ENCODE data around the gene CLCN3.

CLCN3 gene

DNA sequence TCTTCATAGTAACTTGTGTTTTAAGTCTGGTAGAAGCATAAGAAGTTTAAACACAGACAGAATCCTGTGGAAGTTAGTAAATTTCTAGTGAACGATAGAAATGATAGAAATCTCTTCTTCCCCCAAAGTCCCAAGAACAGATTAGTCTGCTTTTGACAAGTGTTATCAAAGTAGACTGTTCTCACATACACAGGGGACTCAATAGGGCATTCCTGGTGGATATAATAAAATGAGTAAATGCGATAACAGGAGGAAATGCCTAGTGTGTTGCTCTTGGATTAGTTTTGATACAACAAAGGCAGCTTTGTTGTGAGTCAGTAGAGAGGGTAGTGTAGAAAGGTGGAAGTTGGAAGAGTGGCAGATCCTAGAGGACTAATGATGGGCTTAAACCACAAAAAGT, 43.5 kb downstream of the CLCN3 start:
- H3K79me2 ChIP-seq (ENCODE audit: low read length) = peaks cover 18% of the 10 kb centered on the region
- no peak for DNase-seq
- H2AFZ ChIP-seq (ENCODE audit: low read length) = no peak overlapping the region
- no peak overlapping the region for H3K27ac ChIP-seq (ENCODE audit: low read length)
- no peaks in the 10 kb centered on the region for H3K9me2 ChIP-seq (replicated peaks; ENCODE audit: insufficient read depth, low read length)
- no peaks in the 10 kb centered on the region for H4K20me1 ChIP-seq (ENCODE audit: insufficient read depth, low read length)
- no peaks in the 10 kb centered on the region for H3F3A ChIP-seq (ENCODE audit: insufficient read depth, low read length)
- H3K4me3 ChIP-seq (ENCODE audit: low read length) = no peak overlapping the region
- no peaks in the 10 kb centered on the region for H3K27me3 ChIP-seq (replicated peaks; ENCODE audit: insufficient read depth, low read length)
- TF ChIP-seq EZH2 (optimal IDR thresholded peaks at IDR 0.05; ENCODE audit: low read depth, low read length) = no peak
- TF ChIP-seq, protein P1, sequence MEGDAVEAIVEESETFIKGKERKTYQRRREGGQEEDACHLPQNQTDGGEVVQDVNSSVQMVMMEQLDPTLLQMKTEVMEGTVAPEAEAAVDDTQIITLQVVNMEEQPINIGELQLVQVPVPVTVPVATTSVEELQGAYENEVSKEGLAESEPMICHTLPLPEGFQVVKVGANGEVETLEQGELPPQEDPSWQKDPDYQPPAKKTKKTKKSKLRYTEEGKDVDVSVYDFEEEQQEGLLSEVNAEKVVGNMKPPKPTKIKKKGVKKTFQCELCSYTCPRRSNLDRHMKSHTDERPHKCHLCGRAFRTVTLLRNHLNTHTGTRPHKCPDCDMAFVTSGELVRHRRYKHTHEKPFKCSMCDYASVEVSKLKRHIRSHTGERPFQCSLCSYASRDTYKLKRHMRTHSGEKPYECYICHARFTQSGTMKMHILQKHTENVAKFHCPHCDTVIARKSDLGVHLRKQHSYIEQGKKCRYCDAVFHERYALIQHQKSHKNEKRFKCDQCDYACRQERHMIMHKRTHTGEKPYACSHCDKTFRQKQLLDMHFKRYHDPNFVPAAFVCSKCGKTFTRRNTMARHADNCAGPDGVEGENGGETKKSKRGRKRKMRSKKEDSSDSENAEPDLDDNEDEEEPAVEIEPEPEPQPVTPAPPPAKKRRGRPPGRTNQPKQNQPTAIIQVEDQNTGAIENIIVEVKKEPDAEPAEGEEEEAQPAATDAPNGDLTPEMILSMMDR (IDR thresholded peaks at IDR 0.05; ENCODE audit: low read length) = no peak
- no peak for TF ChIP-seq EZH2phosphoT487 (IDR thresholded peaks at IDR 0.05; ENCODE audit: low read length)
- no peaks in the 10 kb centered on the region for H3K4me1 ChIP-seq (ENCODE audit: low read length)
- H3K9me3 ChIP-seq (replicated peaks; ENCODE audit: insufficient read depth, low read length) = no peaks in the 10 kb centered on the region
- no peaks in the 10 kb centered on the region for H3K36me3 ChIP-seq (replicated peaks; ENCODE audit: insufficient read depth, low read length)
- H3K4me2 ChIP-seq (ENCODE audit: low read depth, low read length) = no peak overlapping the region
- H3K9ac ChIP-seq (ENCODE audit: low read length) = no peak overlapping the region

DNA sequence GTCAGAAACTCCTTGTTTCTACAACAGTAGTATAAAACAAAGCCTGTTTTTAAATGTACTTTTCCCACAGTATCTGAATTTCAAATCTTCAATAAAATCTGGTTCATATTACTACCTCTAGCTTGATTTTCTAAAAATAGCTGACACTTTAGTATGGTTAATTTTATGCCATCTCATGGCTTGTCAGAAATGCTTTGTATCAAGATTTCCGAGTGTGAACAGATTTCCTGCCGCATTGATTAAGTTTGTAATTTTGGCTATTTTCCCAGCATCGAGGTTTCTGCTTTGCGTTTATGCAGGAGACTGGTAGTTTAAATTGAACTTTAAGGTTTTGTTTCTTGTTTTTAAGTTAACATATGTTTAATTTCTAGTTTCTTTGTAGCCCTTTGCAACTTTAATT, 44.2 kb downstream of the CLCN3 start:
- Histone ChIP-seq H2AFZ (ENCODE audit: low read length) (no peak overlapping the region), H3K9ac (ENCODE audit: low read length) (no peak overlapping the region), H3K4me2 (ENCODE audit: low read depth, low read length) (no peak overlapping the region), H3K27me3 (replicated peaks; ENCODE audit: insufficient read depth, low read length) (no peaks in the 10 kb centered on the region), H3F3A (ENCODE audit: insufficient read depth, low read length) (no peaks in the 10 kb centered on the region), H3K27ac (ENCODE audit: low read length) (no peak overlapping the region), H3K4me1 (ENCODE audit: low read length) (no peaks in the 10 kb centered on the region), H3K9me2 (replicated peaks; ENCODE audit: insufficient read depth, low read length) (no peaks in the 10 kb centered on the region), H3K36me3 (replicated peaks; ENCODE audit: insufficient read depth, low read length) (no peaks in the 10 kb centered on the region), H3K79me2 (ENCODE audit: low read length) (peaks cover 17% of the 10 kb centered on the region), H3K9me3 (replicated peaks; ENCODE audit: insufficient read depth, low read length) (no peaks in the 10 kb centered on the region), H3K4me3 (ENCODE audit: low read length) (no peak overlapping the region), H4K20me1 (ENCODE audit: insufficient read depth, low read length) (no peaks in the 10 kb centered on the region)
- DNase-seq = no peak
- TF ChIP-seq EZH2 (optimal IDR thresholded peaks at IDR 0.05; ENCODE audit: low read depth, low read length) (no peak), EZH2phosphoT487 (IDR thresholded peaks at IDR 0.05; ENCODE audit: low read length) (no peak)
- TF ChIP-seq, protein P1 (IDR thresholded peaks at IDR 0.05; ENCODE audit: low read length) = no peak

DNA sequence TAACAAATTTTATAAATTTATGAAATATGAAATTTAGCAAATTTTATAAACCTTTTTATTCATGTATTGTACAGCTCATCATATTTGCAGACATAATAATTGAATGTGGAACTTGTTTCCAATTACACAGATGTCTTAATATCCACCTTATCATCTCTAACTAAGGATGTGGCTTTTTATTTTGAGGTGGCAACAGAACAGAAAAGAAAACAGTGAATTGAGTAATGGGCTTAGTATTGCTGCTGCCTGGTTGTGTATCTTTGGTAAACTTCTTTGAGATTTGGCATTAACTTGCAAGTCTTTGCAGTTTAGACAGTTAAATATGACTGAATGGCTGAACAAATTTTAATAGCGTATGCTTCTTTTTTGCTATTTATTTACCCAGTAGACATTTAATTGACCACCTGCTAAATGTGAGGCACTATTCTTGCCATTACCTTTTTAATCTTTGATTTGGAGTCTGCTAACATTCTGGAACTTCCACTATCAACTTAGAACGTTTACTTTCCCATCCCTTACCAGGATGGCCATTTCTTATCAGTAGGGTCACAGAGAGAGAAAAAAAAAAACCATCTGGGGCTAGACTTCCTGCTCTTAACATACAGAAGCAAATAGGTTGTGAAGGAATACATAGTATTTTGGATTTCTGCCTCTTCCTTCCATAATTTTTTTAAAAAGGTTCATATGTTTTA, 44.8 kb downstream of the CLCN3 start:
- Histone ChIP-seq H3K27me3 (replicated peaks; ENCODE audit: insufficient read depth, low read length) (no peaks in the 10 kb centered on the region), H3K36me3 (replicated peaks; ENCODE audit: insufficient read depth, low read length) (no peaks in the 10 kb centered on the region), H3K9me2 (replicated peaks; ENCODE audit: insufficient read depth, low read length) (no peaks in the 10 kb centered on the region), H3K9ac (ENCODE audit: low read length) (no peak overlapping the region), H3K4me3 (ENCODE audit: low read length) (no peak overlapping the region), H2AFZ (ENCODE audit: low read length) (no peak overlapping the region), H3K4me2 (ENCODE audit: low read depth, low read length) (no peak overlapping the region), H3K9me3 (replicated peaks; ENCODE audit: insufficient read depth, low read length) (no peaks in the 10 kb centered on the region), H3K27ac (ENCODE audit: low read length) (no peak overlapping the region), H3K4me1 (ENCODE audit: low read length) (no peaks in the 10 kb centered on the region), H3K79me2 (ENCODE audit: low read length) (peaks cover 17% of the 10 kb centered on the region), H4K20me1 (ENCODE audit: insufficient read depth, low read length) (no peaks in the 10 kb centered on the region), H3F3A (ENCODE audit: insufficient read depth, low read length) (no peaks in the 10 kb centered on the region)
- TF ChIP-seq, protein P1 (IDR thresholded peaks at IDR 0.05; ENCODE audit: low read length) = no peak
- no peak for DNase-seq
